ENCODE measurements around the gene RMP24.

DNA sequence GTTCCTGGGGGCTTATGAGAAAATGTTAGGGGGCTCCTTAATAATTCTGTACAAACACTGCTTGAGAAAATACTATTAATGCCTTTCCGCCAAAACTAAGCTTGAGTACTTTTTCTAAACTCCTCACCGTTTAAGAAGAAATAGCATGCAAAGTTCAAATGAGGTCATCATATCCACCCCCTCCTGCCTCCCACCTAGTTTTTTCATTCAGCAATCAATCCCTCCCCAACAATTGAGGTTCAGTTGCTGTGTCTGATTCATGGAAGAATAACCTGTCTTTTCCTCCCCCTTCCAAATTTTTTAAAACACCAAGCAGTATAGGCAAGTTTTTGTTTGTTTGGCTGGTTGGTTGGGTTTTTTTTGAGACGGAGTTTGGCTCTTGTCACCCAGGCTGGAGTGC, 24.4 kb upstream of the RMP24 start:
- no peak for TF ChIP-seq POLR2A (IDR thresholded peaks at IDR 0.05)
- TF ChIP-seq, protein P1, sequence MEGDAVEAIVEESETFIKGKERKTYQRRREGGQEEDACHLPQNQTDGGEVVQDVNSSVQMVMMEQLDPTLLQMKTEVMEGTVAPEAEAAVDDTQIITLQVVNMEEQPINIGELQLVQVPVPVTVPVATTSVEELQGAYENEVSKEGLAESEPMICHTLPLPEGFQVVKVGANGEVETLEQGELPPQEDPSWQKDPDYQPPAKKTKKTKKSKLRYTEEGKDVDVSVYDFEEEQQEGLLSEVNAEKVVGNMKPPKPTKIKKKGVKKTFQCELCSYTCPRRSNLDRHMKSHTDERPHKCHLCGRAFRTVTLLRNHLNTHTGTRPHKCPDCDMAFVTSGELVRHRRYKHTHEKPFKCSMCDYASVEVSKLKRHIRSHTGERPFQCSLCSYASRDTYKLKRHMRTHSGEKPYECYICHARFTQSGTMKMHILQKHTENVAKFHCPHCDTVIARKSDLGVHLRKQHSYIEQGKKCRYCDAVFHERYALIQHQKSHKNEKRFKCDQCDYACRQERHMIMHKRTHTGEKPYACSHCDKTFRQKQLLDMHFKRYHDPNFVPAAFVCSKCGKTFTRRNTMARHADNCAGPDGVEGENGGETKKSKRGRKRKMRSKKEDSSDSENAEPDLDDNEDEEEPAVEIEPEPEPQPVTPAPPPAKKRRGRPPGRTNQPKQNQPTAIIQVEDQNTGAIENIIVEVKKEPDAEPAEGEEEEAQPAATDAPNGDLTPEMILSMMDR (IDR thresholded peaks at IDR 0.05), result no peak
